NB4 (cell line): ENCODE data around the gene IQGAP1.

Source experiments
- DNase-seq: peaks from one replicate; pipeline ENCODE4 v3.0.0; 2010; ENCODE audit warnings: low read depth
- H3K4me3 ChIP-seq: one replicate; pipeline ENCODE4 v1.5.1; 2011; ENCODE audit warnings: mild to moderate bottlenecking, low read depth, low read length, moderate library complexity
- CTCF ChIP-seq: IDR thresholded peaks from one replicate; pipeline ENCODE4 v1.5.1; 2012; ENCODE audit warnings: low read depth, low read length
- MAX ChIP-seq: IDR thresholded peaks from 2 replicates; pipeline ENCODE4 v1.6.1; 2011; ENCODE audit warnings: low read depth, low read length
- MYC ChIP-seq: IDR thresholded peaks from 2 replicates; pipeline ENCODE4 v1.6.1; 2011; ENCODE audit warnings: low read depth, low read length
- POLR2A ChIP-seq: IDR thresholded peaks from 2 replicates; pipeline ENCODE4 v1.6.1; 2011; ENCODE audit warnings: mild to moderate bottlenecking; ENCODE audit not compliant: insufficient read length; ENCODE audit errors: extremely low read depth

The IQGAP1 gene

DNA sequence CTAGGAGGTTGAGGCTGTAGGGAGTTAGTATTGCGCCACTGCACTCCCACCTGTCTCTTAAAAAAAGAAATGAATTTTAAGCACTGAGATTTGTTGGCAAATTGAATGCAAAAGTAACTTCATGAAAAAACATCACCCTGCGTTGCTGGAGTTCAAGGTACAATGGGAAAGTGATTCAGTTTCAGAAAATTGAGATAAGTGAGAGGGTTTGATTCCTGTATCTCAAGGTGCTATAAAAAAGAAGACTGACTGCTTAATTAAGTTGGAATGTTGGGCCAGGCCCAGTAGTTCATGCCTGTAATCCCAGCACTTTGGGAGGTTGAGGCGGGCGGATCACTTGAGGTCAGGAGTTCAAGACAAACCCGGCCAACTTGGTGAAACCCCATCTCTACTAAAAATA lies 39.1 kb downstream of the IQGAP1 start:
- no peak for TF ChIP-seq CTCF
- no peak for TF ChIP-seq POLR2A
- no peak for TF ChIP-seq MYC
- TF ChIP-seq MAX, result no peak
- no peak for DNase-seq
- no peak overlapping the region for H3K4me3 ChIP-seq

GRCh38 chr15:90432253-90432652 lies 44.2 kb downstream of the IQGAP1 start:
- no peak for TF ChIP-seq POLR2A
- TF ChIP-seq CTCF, result no peak
- no peak for TF ChIP-seq MYC
- no peak for TF ChIP-seq MAX
- no peak for DNase-seq
- no peak overlapping the region for H3K4me3 ChIP-seq

GRCh38 chr15:90435652-90436337 lies 47.8 kb downstream of the IQGAP1 start:
- TF ChIP-seq MYC (no peak), POLR2A (no peak), MAX (no peak), CTCF (no peak)
- no peak for DNase-seq
- H3K4me3 ChIP-seq, result no peak overlapping the region

DNA sequence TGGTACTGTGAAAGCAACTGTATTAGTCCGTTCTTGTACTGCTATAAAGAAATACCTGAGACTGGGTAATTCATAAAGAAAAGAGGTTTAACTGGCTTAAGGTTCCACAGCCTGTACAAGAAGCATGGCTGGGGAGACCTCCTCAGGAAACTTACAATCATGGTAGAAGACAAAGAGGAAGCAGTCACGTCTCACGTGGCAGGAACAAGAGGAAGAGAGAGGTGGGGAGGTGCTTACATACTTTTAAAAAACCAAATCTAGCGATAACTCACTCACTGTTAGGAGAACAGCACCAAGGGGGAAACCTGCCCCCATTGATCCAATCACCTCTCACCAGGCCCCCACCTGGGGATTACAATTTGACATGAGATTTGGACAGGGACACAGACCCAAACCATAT lies 48.9 kb downstream of the IQGAP1 start:
- peak; percentile 28 for DNase-seq
- TF ChIP-seq MYC (no peak), POLR2A (no peak), MAX (no peak), CTCF (no peak)
- no peak overlapping the region for H3K4me3 ChIP-seq

DNA sequence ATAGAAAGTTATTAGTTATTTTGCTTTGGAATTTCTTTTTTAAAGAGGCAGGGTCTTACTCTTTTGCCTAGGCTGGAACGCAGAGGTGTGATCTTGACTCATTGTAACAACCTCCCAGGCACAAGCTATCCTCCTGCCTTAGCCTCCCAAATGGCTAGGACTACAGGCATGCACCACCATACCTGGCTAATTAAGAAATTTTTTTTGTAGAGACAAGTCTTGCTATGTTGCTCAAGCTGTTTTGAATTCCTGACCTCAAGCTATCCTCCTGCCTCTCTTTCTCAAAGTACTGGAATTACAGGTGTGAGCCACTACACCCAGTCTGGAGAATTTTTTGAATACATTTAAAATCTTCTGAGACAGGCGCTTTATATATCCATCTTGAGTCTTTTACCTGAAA lies 49.5 kb downstream of the IQGAP1 start:
- TF ChIP-seq POLR2A (no peak), MYC (no peak), MAX (no peak), CTCF (no peak)
- no peak for DNase-seq
- no peak overlapping the region for H3K4me3 ChIP-seq
